GM12872 (cell line): ENCODE measurements around the gene NUDT2.

ENCODE experiments used
- TF ChIP-seq, protein P1 (sequence below): IDR thresholded peaks from 3 replicates; pipeline ENCODE4 v1.5.1; 2011; ENCODE audit warnings: low read depth, mild to moderate bottlenecking, low read length, moderate library complexity; ENCODE audit not compliant: insufficient read depth

NUDT2 gene

DNA sequence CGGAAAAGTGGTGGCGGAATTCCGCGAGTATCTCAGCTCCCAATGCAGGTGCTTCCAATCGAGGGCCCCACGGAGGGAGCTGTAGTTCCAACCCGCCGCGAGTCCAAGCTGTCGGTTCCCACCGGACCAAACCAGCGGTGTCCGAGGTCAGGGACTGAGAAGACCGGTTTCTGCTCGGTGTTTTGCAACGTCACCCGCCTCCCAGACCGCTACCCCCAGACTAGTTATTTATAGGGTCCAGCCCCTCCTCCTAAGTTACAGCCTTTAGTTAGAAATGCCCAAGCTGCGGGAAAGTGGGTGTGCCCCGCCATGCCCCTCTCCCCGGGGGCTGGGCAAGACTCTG is 48.0 kb downstream of the NUDT2 start:
- TF ChIP-seq, protein P1, sequence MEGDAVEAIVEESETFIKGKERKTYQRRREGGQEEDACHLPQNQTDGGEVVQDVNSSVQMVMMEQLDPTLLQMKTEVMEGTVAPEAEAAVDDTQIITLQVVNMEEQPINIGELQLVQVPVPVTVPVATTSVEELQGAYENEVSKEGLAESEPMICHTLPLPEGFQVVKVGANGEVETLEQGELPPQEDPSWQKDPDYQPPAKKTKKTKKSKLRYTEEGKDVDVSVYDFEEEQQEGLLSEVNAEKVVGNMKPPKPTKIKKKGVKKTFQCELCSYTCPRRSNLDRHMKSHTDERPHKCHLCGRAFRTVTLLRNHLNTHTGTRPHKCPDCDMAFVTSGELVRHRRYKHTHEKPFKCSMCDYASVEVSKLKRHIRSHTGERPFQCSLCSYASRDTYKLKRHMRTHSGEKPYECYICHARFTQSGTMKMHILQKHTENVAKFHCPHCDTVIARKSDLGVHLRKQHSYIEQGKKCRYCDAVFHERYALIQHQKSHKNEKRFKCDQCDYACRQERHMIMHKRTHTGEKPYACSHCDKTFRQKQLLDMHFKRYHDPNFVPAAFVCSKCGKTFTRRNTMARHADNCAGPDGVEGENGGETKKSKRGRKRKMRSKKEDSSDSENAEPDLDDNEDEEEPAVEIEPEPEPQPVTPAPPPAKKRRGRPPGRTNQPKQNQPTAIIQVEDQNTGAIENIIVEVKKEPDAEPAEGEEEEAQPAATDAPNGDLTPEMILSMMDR: no peak

DNA sequence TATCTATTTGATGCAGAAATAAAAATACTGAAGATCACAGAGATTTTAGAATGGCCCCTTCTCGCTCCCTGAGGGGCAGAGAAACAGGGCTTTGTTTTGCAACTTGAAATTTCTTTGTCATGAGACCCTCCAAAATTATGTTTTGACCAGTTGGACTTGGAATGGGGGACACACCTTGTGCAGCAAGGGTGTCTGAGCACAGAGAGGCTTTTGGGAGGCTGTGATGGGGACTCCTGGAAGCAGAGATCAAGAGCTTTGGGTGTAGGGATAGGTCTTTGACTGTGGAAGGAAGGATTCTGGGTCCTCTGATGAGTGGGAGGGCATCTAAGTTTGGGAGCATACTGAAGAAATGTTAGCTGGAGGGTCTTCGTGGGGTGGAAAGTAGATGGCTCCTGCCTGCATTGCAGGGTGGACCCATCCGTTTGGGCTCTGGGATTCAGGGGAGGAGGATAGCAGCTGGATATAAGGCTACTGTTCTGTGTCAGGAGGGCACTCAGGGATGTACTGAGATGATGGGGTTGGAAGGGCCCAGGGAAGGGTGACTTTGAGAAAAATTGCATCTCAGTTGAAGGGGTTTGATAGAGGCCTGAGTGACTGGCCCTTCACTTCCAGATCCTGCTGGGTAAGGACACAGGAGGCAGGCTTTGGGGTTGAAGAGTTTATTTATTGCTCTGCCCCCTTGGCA is 49.1 kb downstream of the NUDT2 start:
- TF ChIP-seq, protein P1: no peak

DNA sequence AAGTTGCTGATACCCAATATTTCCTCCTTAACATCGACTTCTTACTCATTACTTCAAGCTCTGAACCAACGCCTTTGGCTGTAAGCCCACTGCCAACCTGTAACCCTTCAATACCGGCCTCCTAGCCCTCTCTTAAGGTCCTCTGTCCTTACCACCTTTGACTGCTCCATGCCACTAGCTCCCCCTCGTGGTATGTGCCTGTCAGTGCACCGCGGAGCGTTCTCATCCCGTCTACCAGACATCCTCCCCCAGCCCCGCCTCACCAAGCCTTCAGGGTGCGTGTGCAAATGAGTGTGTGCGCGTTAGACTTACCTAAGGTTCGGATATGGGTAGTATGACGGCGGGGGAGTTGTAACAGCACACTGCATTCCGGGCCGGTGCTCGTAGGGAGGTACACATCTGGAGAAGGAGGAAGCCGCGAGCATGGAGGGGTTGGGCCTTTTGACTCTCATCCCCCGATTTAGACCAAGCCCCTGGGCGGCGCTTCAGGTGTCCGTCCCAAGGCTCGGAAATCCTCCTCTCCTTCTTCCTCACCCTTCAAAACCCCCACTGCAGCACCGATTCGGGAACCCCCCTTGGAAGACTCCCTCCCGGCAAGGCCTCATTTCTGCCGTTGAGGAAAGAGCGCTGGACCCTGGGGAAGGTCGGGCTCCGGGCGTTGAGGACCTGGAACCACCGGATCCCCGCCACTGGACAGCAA is 50.1 kb downstream of the NUDT2 start:
- TF ChIP-seq, protein P1: peak; percentile 99

DNA sequence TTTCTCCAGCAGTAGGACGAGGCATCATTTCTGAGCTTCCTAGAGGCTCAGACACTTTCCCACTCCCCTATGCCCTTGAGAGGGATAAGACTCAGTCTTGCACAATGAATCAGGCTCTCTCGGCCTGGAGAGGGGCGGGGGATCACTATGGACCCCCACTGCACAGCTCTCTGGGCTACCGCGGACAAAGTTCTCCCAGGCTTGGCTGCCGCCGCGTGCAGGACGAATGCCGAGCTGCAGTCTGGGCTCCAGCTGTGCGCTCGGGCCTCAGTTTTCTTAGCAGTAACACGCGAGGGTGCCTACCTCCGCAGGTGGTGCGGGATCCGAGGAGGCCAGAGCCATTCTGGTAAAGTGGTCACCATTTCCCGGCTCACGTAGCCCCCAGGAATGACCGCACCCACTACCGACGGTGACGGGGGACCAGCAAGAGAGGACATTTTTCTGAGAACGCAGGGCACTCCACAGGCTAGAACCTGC is 50.7 kb downstream of the NUDT2 start:
- TF ChIP-seq, protein P1: 0 out of 3 replicates have a peak, but pooled peaks have one; percentile 12

DNA sequence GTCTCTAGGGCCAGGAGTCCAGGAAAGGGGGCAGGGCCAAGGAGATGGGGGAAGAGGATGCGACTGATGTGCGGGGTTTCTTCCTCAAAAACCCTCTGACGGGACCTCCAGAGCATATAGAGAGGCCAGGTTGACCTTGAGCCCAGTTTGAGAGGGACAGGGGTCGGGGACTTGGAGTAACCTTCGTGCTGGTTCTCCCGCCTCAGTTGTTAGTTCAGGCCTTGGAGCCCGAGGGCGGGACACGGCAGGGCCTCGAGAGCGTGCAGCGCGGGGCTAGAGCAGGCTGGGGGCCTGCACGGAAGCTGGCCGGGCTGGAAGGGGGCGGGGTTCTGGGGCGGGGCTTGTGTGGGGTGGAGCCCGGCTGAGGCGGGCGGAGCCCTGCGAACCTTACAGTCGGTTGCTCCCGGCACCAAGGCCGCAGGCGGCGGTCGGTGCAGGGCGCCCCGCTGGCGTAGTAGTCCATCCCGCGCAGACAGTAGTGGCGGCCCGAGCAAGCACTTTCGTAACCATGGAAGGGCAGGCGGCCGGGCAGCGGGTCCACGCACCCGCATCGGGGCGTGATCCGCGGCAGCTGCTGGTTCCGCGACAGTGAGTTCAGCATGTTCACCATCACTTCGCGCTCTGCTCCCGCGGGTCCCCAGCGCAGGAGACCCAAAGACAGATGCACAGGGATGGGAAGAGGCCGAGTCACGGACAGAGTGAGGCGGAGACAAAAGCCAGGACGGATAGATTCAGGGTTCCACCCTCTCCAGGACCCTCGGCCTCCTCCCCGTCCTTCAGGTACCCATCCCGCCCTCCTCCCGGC is 51.3 kb downstream of the NUDT2 start:
- TF ChIP-seq, protein P1: no peak

DNA sequence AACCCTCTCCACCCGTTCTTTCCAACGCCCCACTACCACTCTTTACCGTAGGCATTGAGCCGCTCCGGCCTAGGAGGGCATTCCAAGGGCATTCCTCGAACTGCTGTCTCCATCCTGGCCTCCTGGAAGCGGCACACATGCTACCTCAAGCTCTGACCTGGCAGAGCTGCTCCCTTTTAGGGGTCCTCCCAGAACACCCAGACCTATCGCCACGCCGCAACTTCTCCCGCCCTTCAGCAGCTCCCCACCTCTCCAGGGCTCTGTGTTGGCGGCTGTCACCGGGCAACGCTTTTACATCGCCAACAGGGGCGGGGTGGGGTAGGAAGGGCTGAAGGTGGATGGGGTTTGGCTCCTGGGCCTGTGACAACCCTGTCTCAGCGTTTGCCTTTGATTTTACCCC is 52.0 kb downstream of the NUDT2 start:
- TF ChIP-seq, protein P1: no peak

DNA sequence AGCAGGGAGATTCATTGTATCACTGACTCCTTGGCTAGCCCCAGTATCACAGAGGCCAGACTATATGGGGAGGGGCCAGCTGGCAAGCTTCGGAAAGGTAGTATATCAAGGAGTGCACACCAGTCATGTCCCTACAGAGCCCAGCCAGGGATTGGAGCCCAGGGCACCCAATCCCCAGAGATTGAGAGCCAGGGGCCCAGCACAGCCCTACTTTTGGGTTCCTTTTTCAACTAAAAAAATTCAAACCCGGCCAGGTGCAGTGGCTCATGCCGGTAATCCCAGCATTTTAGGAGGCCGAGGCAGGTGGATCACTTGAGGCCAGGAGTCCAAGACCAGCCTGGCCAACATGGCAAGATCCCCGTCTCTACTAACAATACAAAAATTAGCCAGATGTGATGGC is 52.7 kb downstream of the NUDT2 start:
- TF ChIP-seq, protein P1: no peak
